NCI-H1436 (cell line): ENCODE results near the gene TOP1.
A peak's percentile ranks its signal among the peaks of the same experiment; 100 is the strongest.
"Not testable (repeated sequence)": the region's sequence is repeated elsewhere in the genome, so short reads cannot be mapped to it uniquely, and the experiment has no call there.

ENCODE experiments used
- DNase-seq: peaks from one replicate; lab custom pipeline; 2025; lab: John Stamatoyannopoulos, UW

TOP1 gene

DNA sequence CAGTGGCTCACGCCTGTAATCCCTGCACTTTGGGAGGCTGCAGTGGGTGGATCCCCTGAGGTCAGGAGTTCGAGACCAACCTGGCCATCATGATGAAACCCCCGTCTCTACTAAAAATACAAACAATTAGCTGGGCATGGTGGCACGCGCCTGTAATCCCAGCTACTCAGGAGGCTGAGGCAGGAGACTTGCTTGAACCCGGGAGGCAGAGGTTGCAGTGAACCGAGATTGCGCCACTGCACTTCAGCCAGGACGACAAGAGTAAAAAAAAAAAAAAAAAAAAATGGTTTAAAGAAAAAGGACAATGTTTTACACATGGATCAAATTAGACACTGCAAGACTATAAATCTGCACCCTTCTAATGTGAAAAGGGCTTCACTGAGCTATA is 103.8 kb downstream of the TOP1 start:
- not testable (repeated sequence) for DNase-seq

DNA sequence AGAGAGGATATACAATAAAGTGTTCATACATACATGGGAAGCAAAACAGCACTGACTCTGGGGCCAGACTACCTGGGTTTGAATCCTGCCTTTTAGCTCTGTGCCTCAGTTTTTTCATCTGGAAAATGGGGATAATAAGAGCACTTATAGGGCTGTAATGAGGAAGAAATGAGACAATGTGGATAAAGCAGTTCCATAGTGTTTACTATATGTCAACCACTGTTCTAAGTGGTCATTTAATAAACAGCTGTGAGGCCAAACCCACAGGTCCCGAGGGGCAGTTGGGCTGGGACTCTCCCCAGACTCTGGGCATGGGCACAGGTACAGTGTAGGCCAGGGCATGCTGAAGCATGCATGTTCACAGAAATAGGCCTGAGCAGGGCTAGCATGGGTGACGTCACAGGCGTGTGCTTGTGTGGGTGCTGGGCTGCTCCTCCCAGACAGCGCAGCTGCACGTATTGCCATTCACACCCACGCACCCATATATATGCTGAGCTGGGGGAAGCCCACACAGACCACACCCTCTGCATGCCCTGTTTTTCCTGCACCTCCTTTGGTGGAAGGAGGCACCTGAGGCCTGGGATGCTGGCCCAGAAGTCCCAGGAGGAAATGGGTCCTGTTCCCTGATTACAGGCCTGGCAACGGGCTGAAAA is 105.2 kb downstream of the TOP1 start:
- no peak for DNase-seq

DNA sequence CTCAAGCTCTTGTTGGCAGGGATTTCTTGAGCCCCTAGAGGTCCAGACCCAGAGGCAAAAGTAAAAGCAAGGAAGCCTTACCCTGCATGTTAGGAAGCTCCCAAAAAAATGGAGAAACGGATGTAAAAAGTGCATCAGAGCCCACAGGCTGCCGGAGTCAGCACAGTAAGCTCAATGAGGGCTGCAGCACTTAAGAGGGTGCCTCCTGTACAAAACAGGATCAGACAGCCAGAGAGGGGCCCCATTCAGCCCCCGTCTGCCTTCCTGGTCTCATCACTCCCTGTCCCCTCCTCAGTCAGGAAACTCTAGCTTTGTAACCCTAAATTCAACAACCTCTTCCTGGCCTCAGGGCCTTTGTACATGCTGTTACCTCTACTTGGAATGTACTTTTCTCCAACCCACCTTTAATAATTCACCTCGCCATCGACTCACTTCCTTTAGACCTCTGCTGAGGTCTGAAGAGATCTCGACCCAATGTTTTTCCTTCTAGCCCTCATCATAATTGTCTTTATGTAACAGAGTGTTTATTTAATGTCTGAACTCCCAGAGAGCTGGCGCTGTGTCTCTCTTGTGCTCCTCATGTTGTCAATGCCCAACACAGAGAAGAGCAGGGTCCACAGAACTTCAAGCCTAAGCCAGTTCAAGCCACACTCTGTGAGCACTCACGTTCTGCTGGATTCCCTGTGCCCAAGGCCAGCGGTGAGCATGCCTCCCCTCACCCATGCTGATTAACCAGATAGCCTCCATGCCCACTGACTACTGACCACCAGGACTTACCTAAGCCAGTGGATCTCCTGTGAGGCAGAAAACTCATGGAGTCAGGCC is 106.0 kb downstream of the TOP1 start:
- no peak for DNase-seq

DNA sequence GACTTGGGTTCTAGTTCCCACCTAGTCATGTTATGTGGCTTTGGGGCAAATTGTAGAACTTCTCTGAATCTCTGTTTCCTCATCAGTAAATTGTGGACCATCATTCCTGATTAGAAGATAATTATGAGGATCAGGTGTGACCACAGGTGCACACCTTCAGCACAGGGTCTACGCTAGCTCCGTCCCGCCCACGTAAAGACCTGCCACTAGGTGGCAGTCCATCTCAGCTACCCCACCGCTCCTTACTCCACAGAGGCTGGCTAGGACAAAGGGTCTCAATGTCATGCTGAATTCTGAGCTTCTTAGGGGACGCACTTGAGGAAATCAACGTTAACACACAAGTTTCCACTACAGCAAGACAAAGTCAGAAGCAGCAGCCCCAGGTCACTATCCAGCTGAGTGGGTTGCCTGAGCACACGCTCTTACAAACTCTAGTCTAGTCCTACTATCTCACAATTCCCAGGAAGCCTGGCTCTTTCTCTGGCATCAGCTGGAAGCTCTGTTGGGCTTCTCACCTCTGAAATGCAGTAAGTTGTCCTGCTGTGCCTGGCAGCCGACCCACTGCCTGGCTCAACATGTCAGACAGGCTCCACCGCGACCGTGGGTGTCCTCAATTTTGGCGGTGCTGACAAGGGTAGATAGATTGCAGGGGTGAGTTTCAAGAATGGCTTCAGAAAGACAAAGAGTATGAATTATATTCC is 106.7 kb downstream of the TOP1 start:
- DNase-seq: peak; percentile 33

DNA sequence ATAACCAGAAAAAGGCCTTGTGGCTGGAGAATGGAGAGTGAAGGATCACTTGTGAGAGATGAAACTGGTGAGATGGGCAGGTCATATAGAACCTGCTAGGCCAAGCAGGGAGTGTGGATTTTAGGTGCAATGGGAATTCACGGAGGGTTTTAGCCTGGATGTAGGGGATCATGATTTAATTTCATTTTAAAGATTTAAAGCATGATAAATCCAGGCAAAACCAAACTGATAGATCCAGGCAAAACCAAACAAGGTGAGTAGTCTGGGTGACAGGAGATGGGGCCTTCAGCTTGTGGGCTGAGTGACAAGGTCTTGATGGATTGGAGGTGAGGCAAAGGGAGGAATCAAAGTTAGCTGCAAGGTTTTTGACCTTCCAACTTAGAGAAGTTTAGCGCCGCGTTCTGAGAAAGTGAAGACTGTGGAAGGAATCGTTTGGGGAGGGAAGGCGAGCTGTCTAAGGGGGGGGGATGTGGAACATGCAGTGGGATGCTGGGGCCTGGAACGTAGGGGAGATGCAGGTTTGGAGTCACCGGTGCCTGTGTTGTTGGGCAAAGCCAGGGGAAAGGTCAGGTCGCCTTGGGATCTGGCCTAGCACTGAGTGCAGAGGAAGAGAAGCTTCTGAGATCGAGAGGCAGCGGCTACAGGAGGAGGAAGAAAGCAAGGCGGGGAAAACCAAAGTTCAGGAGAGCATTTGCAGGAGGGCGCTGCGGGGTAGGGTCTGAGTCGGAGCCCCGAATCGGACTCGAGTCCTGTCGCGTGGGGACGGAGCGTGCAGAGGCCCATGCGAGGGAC is 107.5 kb downstream of the TOP1 start:
- no peak for DNase-seq

DNA sequence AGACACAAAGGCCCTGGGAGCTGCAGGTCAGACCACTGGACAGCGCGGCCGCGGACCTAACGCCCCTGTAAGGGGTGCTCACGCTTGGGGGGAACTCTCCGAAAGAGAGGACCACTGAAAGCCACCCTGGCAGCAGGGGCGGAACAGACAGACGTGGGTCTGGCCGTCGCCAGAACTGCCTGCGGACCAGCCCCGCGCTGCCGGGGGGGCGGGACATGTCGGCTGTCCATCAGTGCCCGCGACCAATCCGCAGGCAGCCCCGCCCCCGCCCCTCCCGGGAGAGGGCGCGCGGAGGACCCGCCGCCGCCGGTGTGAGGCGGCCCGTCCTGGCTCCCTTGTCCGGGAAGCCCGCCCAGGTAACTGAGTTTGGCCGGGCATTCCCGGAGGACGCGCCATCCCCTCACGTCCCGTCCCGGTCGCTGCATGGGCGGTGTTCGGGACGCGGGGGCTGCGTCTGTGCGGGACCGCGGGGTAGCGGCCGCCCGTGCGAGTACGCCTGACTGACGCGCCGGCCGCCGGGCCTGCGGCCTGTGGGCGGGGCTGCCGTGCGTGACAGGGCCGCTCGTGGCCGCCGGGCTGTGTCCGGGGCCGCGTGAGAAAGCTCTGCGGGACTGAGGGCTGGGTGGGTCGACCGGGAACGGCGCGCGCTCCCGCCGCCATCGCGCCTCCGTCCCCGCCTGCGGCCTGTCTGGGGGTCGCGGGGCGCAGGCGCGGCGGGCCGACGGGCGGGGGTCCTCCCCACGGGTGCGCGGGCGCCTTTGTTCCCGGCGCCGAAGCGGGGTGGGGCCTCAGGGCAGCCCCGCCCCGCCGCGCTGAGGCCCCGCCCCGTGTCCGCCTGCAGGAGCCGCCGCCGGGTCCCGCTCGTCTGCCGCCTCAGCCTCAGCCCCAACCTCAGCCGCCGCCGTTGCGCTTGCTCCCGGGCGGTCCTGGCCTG is 108.3 kb downstream of the TOP1 start, which contains the start of gene PLCG1:
TSS of gene PLCG1 (plus strand) at position 864 of the 934 bp plus-strand sequence. CDS start 99 bp downstream, outside the sequence.
- DNase-seq: peak; percentile 75

DNA sequence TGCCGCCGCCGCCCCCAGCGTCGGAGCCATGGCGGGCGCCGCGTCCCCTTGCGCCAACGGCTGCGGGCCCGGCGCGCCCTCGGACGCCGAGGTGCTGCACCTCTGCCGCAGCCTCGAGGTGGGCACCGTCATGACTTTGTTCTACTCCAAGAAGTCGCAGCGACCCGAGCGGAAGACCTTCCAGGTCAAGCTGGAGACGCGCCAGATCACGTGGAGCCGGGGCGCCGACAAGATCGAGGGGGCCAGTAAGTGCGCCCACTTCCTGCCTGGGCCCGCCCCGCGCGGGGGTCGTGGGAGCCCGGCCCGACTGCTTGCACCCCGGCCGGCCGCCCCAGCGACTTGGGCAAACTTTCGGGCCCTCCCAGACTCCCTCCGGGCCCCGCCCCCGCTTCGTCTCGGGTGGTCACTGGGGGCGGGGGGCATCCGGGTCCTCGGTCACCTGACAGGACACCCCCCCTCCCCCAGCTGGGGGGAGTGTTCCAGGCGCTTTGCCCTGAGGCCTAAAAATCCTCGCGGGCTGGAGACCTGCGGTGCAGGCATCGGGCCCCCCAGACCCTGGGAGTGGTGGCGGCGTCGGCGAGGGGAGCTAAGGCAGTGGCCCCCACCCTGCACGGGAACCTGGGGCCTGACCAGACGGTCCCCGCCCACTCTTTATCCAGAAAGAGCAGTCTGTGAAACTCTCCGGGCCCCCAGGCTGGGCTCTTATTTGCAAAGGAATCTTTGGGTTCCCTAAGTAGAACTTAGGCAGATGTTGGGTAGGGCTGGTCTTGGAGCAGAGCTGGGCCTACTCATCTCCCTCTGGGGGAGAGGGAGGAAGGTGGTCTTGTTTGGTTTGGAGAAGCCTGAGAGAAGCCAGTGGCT is 109.2 kb downstream of the TOP1 start:
- peak; percentile 57 for DNase-seq

DNA sequence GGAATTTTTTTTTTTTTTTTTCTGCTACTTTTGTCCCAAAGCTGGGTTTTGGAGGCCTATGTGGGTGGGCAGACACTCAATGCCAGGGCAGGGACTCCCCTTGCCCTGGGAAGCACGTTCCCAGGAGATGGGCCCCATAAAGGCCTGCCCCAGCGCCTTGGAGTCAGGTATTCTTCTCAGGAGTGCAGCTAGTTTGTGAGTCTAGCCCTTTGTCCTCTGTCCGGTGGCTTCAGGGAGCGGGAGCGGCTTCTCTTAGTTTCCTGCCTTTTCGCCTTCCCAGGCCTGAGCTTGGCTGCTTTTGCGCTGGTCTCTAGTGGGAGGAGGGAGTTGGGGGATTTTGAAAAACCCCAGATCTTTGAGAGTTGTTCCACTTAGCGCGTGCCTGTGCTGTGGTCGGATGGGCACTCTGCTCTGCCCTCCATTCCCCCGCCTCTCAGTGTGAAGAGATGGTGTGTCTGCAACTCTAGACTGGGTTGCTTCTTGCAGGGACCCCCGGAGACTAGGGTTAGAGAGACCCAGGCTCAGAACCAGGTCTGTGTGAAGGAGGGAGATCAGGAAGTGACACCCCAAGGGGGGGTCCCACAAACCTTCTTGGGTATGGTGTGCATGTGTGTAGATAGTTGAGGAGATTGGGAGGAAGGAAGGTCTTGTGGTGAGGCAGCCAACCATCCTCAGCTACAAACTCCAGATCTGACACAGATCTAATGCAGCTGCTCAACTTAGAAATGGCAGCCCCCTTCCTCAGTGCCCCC is 110.0 kb downstream of the TOP1 start:
- no peak for DNase-seq

DNA sequence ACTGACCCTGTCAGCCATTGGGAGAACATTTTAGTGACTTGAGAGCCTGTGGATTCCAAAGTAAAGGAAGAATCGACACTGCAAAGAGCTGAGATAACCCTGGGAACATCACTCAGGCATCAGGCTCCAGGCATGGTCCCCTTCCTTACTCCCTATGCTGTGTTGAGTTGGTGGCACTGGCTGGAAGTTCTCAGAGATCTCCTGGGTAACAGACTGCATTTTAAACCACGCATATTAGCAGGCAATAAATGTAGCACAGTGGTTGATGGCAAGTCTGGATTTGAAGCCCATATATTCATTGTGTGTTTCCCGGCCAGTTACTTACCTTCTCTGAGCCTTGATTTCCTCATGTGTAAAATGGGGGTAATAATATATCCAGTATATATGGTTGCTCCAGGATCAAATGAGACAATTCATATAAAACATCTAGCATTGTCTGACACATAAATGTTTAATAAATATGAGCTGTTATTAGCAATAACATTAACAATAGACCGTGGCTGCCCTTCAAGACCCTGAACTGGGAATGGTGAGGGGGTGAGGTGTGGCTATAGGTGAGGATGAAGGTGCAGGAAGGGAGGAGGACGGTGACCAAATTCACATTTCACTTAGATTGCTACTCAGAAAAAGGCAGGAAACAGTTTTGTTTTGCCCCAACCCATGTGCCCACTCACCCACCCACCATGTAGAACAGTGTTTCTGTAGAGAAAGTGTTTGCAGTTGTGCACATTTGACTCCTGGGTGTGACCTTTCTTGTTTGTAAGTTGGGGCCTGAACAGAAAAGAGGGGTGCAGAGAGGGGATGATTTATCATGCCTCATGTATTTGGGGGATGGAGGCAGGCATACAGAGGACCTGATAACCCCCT is 110.8 kb downstream of the TOP1 start:
- no peak for DNase-seq

DNA sequence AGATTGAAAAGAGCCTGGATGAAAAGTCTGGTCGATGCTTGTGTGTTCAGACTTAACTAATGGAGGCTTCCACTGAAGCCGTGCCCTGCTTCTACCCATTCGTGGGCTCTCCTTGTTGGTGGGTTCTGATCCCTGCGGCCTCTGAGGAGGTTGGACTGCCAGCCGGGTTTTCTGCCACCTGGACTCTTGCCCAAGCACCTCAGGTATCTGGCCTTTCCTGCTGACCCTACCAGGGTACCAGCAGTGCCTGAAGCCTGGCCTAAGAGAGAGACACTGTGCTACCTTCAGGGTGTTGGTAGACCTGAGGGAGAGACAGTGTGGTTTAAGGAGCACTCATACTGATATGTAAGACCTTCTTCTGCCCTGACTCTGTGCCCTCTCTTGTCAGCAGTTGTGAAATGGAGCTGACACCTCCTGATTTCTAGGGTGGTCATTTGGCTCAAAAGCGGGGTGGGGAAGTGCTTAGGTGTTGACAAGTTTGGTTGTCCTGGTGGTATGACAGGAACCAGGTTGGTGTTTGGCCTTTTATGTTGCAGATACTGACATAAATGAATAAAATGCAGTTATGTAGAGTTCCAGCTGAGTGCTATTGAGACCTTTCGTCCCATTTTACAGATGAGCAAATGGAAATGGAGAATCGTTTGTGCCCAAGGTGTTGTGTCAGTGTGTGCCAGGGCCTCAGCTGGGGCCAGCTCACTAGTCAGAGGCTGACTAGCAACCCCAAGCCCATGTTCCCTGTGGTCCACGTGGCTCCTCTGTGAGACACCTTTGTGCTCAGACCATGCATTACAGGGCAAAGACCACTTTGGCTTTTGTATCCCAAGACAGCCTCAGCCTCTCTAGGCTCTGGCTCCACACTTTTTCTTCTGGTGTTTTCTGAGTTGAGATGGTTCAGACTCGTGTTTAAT is 111.9 kb downstream of the TOP1 start:
- DNase-seq: no peak

DNA sequence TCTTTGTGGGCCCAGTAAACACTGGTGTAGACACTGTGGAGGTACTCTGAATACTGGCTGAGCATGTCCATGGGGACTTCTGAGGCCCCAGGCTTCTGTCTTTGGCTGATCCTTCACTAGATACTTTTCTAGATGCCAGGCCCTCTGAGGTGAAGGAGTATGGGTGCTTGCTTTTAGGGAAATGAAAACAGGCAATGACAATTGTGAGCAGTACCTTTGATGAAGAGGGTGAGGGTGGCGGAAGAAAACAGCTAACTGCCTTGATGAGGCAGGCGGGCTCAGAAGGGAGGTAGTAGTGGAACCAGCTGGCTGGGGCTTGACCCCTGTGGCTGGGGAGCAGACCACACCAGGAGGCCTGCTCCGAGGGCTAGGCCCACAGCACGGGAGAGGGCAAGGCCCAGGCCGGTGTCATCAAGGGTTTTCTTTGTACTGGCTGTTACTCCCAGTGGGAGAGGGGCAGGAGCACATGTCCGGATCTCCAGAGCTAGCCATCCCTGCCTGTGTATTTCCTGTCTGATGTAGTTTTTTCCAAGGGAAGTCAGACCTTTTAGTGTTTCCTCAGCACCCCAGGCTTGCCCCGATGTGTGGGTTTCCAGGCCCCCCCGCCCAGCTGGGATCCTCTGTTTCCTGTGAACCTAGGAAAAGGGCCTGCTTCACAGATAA is 112.7 kb downstream of the TOP1 start:
- DNase-seq: no peak

DNA sequence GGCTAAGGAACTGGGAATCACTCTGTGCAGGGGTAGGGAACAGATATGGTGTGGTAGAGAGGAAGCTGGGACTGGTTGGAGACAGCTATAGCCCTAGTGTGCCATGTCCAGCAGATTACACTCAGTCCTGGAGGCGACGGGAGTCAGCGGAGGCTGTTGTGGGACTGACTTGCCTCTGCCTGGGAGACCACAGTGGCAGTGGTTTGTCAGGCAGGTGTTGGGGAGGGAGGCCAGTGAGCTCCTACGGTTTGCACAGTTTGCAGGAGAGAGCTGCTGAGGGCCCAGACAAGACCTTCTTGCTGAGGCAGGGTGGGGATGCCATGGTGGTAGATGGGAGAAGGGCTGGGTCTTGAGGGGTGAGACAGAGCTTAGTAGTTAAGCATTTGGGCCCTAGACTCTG is 113.6 kb downstream of the TOP1 start:
- no peak for DNase-seq

DNA sequence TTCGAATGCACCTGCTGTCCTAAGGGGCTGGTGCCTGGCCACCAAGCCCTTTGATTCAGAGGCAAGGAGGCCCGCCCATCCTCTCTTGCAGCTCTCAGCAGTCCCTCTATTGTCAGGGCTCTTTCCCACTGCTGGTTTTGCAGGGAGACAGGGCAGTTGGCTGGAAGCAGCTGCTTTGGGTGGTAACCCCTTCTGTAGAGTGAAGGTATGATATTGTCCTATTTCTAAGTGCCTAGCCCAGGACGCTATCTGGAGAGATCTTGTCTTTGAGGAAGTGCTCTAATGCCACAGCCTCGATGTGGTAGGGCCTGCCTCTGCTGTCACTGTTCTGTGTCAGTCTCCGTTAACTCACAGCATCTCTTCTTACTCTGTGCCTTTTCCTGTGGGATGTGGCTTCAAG is 114.3 kb downstream of the TOP1 start:
- no peak for DNase-seq

DNA sequence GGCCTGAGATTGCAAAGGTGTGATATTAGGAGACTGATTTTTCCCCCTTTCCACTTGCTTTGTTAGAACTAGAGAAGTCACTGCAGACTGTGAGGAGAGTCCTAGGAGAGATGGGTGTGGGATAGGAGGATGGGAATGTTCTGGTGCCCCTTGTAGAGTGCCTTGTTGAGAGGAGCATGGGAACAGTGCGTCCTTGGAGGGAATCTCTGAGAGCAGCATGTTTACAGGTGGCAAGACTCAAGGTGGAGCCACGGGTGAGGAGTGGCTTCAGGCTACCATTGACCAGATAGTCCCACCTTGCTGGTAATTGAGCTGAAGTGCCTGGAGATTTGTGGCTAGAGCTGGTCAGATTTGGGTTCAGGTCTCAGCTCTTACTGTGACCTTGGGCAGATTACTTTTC is 114.7 kb downstream of the TOP1 start:
- no peak for DNase-seq

DNA sequence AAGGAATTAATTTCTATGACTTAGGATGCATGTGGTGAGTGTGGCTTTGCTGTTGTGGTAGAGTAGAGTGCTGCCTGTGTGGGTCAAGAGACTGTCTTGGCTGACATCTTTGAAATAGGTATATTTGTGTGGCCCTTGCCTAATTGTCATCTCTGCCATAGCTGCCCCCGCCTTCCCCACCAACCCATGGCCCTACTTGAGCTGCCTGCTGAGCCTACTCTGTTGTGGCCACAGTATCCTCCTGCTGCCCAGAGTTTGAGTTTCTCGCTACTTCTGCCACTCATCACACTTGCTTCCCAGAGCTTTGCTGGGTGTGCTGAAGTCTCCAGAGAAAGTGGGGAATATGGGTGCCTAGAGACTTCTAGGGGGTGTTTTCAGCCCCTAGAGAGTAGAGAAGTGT is 116.7 kb downstream of the TOP1 start:
- DNase-seq: no peak

DNA sequence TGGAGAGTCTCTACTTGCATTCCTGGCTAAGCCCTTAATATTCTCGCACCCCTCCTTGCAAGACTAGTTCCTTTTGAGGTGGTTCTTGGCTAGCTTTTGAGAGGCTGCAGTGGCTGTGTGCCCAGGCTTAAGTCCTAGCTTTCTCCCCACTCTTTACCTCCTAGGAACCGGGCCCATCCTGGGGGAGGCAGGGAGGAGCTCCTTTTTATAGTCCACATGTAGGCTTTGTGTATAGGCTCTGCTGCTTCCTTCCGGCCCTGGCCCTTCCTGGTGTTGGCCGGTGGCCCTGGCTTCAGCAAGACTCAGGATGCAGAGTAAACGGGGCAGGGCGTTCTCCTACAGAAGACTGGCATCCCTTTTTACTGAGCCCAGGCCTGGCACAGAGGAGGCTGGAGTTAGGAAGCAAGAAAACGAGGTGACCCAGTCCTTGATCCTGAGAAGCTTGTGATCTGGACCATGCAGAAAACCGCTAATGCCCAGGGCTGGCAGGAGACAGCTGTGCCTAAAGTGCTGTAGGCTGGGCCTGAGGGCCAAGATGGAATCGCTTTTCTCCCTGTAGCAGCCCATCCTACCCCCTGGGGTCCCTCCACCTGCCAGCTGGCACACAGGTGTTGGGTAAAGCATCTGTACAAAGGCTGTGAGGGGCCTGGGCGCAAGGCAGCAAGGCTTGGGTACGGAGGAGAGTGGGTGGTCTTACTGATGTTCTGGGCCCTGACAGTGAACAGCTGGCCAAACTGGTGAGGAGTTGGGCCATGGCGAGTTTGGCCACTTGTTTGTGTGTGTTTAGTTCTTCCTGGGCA is 117.4 kb downstream of the TOP1 start:
- no peak for DNase-seq
